HepG2 (cell line): Measurements from ENCODE around the gene PRAMEF14.
"Not testable (repeated sequence)": the region's sequence is repeated elsewhere in the genome, so short reads cannot be mapped to it uniquely, and the experiment has no call there.

Experiments used
- CEBPZ ChIP-seq: IDR thresholded peaks from 2 replicates; pipeline ENCODE4 v1.6.1; 2012; ENCODE audit warnings: low read length, improper control_type of control experiment
- ERF ChIP-seq: IDR thresholded peaks from 2 replicates; pipeline ENCODE4 v1.6.1; 2018; ENCODE audit warnings: missing biosample characterization, missing genetic modification reagents
- GLI4 ChIP-seq: sonication (generic); formaldehyde crosslinking; IDR thresholded peaks from 2 replicates; pipeline ENCODE4 v1.5.1; 2020; ENCODE audit warnings: missing genetic modification reagents, mild to moderate bottlenecking, moderate library complexity, borderline replicate concordance
- MIER2 ChIP-seq: IDR thresholded peaks from 2 replicates; pipeline ENCODE4 v1.6.1; 2016; ENCODE audit warnings: missing biosample characterization, missing genetic modification reagents
- MXI1 ChIP-seq: IDR thresholded peaks from 3 replicates; pipeline ENCODE4 v1.6.1; 2012; ENCODE audit warnings: low read depth, low read length, inconsistent platforms, borderline replicate concordance
- NFATC3 ChIP-seq: sonication (generic); formaldehyde crosslinking; IDR thresholded peaks from 2 replicates; pipeline ENCODE4 v1.5.1; 2020; ENCODE audit warnings: mild to moderate bottlenecking, missing genetic modification reagents
- POLR2A ChIP-seq, 2 experiments: IDR thresholded peaks; 2 replicates each; pipeline ENCODE4 v1.6.1; 2011; ENCODE audit warnings: low read depth in 2 of 2, low read length in 2 of 2, mild to moderate bottlenecking in 1 of 2, moderate library complexity in 1 of 2; ENCODE audit not compliant: insufficient read depth in 1 of 2
- TAF1 ChIP-seq: sonication (generic); formaldehyde crosslinking; IDR thresholded peaks from 2 replicates; pipeline ENCODE4 v1.4.0; 2020; ENCODE audit warnings: missing genetic modification reagents
- TBP ChIP-seq: sonication (generic); formaldehyde crosslinking; IDR thresholded peaks from 2 replicates; pipeline ENCODE4 v1.5.0; 2020; ENCODE audit warnings: missing genetic modification reagents

- not testable (repeated sequence) for TF ChIP-seq TAF1 (CRISPR knock-in tag); NFATC3 (CRISPR knock-in tag); CEBPZ; TBP; GLI4 (CRISPR knock-in tag); MXI1; ERF; MIER2; POLR2A (IDR thresholded peaks at IDR 0.05; ENCODE audit: insufficient read depth in 1 of 2, low read depth in 2 of 2, low read length in 2 of 2)
Observed at GRCh38 chr1:13364928-13365327, 18.0 kb upstream of the PRAMEF14 start.
